ENCODE measurements around the gene CENPK. TPM values are rescaled to one million over a fixed set of nuclear protein-coding genes. Genes with fewer than 3 reads are reported as not detected.

The CENPK gene
- total RNA-seq, 1 experiment from 2014 or later: 46.0 TPM

- no CpG with 5 or more reads among the region's 2 CpGs for WGBS (ENCODE audit: extremely low coverage, insufficient read length, low lambda C conversion rate)
- Histone ChIP-seq H4K8ac (replicated peaks; ENCODE audit: insufficient read length, low read depth, low read length) (no peak overlapping the region), H2AK5ac (ENCODE audit: insufficient read length, low read length) (no peak overlapping the region), H4K20me1 (ENCODE audit: control insufficient read depth, insufficient read depth, insufficient read length) (no peaks in the 10 kb centered on the region), H2BK12ac (ENCODE audit: insufficient read length, low read depth, low read length) (no peak overlapping the region), H3K23ac (ENCODE audit: insufficient read length, low read depth, low read length) (no peak overlapping the region), H2BK15ac (ENCODE audit: low read depth, low read length) (no peak overlapping the region), H3K9me3 (ENCODE audit: control insufficient read depth, low read depth, low read length) (no peaks in the 10 kb centered on the region), H2BK20ac (ENCODE audit: low read depth, low read length, poor library complexity, severe bottlenecking) (no peak overlapping the region), H3T11ph (ENCODE audit: low read length) (no peak overlapping the region), H3K27ac (ENCODE audit: insufficient read length, low read depth, low read length) (no peak overlapping the region), H2BK5ac (ENCODE audit: insufficient read length, low read length) (no peak overlapping the region), H4K5ac (ENCODE audit: insufficient read length, low read depth, low read length) (no peak overlapping the region), H2AFZ (ENCODE audit: low read length) (no peak overlapping the region), H3K4me2 (ENCODE audit: insufficient read depth, insufficient read length, low read length) (no peak overlapping the region), H3K56ac (ENCODE audit: insufficient read length, low read depth, low read length) (no peak overlapping the region), H3K79me1 (ENCODE audit: insufficient read depth, low read depth, low read length, poor library complexity, severe bottlenecking) (no peaks in the 10 kb centered on the region), H3K4me1 (ENCODE audit: insufficient read depth, low read length) (no peaks in the 10 kb centered on the region), H3K27me3 (ENCODE audit: insufficient read depth, low read length) (no peaks in the 10 kb centered on the region), H3K4ac (ENCODE audit: low read depth, low read length) (no peak overlapping the region), H3K23me2 (ENCODE audit: insufficient read length, low read depth, low read length, poor library complexity, severe bottlenecking) (no peaks in the 10 kb centered on the region), H3K14ac (ENCODE audit: insufficient read depth, low read length) (no peak overlapping the region), H3K79me2 (ENCODE audit: insufficient read depth, low read length) (no peaks in the 10 kb centered on the region), H3K9ac (ENCODE audit: extremely low read depth, insufficient read length, low read length) (no peak overlapping the region), H2BK120ac (ENCODE audit: low read depth, low read length, poor library complexity, severe bottlenecking) (no peak overlapping the region), H4K91ac (ENCODE audit: insufficient read length, low read depth, low read length) (no peak overlapping the region), H3K18ac (ENCODE audit: insufficient read length, low read depth, low read length) (no peak overlapping the region)
- no peak overlapping the region for H3K4me3 Mint-ChIP-seq
- TF ChIP-seq, protein P1, sequence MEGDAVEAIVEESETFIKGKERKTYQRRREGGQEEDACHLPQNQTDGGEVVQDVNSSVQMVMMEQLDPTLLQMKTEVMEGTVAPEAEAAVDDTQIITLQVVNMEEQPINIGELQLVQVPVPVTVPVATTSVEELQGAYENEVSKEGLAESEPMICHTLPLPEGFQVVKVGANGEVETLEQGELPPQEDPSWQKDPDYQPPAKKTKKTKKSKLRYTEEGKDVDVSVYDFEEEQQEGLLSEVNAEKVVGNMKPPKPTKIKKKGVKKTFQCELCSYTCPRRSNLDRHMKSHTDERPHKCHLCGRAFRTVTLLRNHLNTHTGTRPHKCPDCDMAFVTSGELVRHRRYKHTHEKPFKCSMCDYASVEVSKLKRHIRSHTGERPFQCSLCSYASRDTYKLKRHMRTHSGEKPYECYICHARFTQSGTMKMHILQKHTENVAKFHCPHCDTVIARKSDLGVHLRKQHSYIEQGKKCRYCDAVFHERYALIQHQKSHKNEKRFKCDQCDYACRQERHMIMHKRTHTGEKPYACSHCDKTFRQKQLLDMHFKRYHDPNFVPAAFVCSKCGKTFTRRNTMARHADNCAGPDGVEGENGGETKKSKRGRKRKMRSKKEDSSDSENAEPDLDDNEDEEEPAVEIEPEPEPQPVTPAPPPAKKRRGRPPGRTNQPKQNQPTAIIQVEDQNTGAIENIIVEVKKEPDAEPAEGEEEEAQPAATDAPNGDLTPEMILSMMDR (conservative IDR thresholded peaks at IDR 0.05): no peak
- H3K9me3 Mint-ChIP-seq: no peaks in the 10 kb centered on the region
- no peak for DNase-seq
- H3K27me3 Mint-ChIP-seq (ENCODE audit: low read depth): no peaks in the 10 kb centered on the region
- no peaks in the 10 kb centered on the region; a peak in 1 of 7 replicates for H3K36me3 Mint-ChIP-seq (ENCODE audit: insufficient read depth in 1 of 3, low read depth in 3 of 3)
- no peak overlapping the region for H3K27ac Mint-ChIP-seq
- no peaks in the 10 kb centered on the region for H3K4me1 Mint-ChIP-seq
Measured at GRCh38 chr5:65508978-65509377, 54.0 kb downstream of the CENPK start.
